Cardiac fibroblast (primary cell): ENCODE measurements around the gene FXR2.
"Not testable (repeated sequence)": the region's sequence is repeated elsewhere in the genome, so short reads cannot be mapped to it uniquely, and the experiment has no call there.

Experiments used
- DNase-seq, 2 donors: peaks; one replicate each; pipeline versions ENCODE4 v3.0.0 to v3.0.0-alpha.2; 2010; ENCODE audit warnings: low read depth in 2 of 2
- H3K4me3 ChIP-seq, 2 donors: replicated peaks in 1 of 2; 1 replicate in 1 of 2; 2 replicates in 1 of 2; pipeline ENCODE4 v1.5.1; 2011; ENCODE audit warnings: low read depth in 2 of 2, low read length in 2 of 2, mild to moderate bottlenecking in 2 of 2, moderate library complexity in 1 of 2
- TF ChIP-seq, protein P1 (sequence below): IDR thresholded peaks from one replicate; pipeline ENCODE4 v1.5.1; 2011; ENCODE audit warnings: low read depth, mild to moderate bottlenecking, low read length, inconsistent platforms

The FXR2 gene

DNA sequence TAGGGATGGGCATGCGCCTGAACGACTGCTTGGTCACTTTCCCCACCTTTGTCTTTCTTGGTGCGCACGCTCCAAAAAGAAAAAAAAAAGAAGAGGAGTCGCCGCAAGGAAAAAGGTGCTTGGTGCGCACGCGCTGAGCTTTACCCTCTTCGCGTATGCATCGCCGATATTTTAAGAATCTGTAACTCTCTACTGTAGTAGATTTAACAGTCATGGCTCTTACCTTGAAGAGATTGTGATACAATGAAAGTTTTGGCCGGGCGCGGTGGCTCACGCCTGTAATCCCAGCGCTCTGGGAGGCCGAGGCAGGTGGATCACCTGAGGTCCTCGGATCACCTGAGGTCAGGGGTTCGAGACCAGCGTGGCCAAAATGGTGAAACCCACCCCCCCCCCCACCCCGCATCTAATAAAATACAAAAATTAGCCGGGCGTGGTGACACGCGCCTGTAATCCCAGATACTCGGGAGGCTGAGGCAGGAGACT, 609 bp upstream of the FXR2 start:
- H3K4me3 ChIP-seq: peak overlapping the region; percentile 41 to 54
- no peak for DNase-seq
- TF ChIP-seq, protein P1, sequence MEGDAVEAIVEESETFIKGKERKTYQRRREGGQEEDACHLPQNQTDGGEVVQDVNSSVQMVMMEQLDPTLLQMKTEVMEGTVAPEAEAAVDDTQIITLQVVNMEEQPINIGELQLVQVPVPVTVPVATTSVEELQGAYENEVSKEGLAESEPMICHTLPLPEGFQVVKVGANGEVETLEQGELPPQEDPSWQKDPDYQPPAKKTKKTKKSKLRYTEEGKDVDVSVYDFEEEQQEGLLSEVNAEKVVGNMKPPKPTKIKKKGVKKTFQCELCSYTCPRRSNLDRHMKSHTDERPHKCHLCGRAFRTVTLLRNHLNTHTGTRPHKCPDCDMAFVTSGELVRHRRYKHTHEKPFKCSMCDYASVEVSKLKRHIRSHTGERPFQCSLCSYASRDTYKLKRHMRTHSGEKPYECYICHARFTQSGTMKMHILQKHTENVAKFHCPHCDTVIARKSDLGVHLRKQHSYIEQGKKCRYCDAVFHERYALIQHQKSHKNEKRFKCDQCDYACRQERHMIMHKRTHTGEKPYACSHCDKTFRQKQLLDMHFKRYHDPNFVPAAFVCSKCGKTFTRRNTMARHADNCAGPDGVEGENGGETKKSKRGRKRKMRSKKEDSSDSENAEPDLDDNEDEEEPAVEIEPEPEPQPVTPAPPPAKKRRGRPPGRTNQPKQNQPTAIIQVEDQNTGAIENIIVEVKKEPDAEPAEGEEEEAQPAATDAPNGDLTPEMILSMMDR: no peak

DNA sequence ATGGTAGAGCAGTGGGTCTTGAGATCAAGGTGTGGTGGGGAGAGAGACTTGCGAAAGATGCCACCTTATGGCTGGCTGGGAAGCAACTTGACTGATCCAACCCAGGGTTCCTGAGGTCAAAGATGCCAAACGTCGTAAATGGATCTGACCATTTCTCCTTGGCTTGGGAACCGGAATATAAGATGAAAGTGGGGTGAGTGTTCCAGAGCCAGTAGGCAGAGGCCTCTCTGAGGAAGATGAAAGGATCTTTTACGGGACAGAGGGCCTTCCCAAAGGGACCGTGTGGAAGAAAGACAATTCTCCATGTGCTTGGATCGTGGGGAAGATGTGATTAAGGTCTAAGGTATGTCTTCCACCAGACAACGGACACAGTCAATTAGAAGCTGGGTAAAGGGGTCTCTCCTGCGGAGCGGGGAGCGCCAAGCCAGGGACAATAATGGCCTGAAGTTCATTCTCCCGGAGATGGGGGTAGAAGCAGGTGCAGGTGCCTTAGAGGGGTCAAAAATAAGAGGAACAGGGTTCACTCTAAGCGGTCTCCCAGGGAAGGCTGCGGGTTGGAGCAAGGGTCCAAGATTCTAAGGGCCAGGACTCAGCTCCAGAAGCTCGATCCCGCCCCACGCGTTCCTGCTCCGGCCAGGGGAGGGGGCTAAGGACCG, 800 bp downstream of the FXR2 start:
- TF ChIP-seq, protein P1: no peak

DNA sequence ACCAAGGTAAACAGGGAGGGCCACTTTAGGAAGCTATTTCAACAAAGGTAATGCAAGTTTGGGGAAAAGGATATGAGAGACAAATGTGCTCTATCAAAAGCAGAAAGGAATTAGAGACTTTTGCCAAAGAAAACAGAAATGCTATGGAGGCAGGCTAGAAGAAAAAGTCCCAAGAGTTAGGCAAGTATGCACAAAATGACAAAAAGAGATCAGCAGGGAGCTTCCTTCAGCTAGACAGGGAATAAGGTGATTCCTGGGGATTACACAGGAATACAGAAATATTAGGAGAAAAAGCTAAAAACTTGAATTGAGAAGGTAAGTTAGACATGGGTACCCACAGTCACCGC, 2.4 kb downstream of the FXR2 start:
- no peak overlapping the region for H3K4me3 ChIP-seq
- peak in 1 of 2 donors; percentile 48 for DNase-seq
- TF ChIP-seq, protein P1: no peak

More for the DNA sequence above, 800 bp downstream of the FXR2 start:
- peak overlapping the region; percentile 83 to 86 for H3K4me3 ChIP-seq
- peak in 1 of 2 donors; percentile 51 for DNase-seq

DNA sequence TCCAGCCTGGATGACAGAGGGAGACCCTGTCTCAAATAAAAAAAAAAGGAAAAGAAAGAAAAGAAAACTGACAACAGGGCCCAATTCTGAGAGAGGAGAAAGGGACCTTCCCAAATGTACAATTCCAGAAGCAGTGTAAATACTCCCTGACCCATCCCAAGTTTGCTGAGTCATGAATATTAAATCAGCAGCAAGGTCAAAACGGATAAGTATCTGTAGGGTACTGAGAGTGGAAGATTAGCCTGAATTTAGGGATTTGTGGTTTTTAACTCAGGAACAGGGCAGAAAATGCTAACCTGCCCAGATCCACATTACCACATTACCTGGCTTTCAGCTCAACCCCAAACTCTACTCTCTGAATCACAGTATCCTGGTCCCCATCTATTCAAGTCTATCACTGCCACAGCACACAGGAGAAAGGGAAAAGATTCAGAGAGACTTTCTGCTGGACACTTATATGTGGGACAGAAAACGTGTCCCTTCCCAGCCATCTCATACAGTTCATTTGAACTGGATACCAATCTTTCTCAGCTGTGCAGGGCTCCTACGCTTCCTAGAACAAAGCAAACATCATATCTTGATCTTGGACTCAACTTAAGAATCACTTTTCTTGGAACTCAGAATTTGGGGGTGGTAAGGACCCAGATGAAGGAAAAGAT, 2.9 kb downstream of the FXR2 start:
- TF ChIP-seq, protein P1: no peak
- H3K4me3 ChIP-seq: no peak overlapping the region
- DNase-seq: no peak

DNA sequence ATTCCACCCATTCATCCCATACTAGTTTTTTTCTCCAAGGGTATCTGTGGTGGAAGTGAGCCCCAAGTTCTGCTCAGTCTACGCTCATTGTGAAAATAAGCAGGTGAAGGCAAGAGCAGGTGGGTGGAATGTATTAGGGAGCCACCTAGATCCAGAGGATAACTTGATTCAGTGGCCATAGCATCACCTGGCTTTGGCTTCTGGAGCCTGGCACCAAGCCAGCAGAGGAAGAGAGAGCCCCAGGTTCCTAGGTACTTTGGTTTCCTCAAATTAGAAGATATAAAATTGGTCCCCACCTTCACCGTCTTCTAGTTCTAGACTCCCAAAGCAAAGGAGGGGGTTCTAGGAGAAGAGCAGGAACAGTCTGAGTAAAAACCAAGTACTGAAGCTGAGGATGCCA, 4.1 kb downstream of the FXR2 start:
- DNase-seq: no peak
- H3K4me3 ChIP-seq: no peak overlapping the region
- TF ChIP-seq, protein P1: no peak

DNA sequence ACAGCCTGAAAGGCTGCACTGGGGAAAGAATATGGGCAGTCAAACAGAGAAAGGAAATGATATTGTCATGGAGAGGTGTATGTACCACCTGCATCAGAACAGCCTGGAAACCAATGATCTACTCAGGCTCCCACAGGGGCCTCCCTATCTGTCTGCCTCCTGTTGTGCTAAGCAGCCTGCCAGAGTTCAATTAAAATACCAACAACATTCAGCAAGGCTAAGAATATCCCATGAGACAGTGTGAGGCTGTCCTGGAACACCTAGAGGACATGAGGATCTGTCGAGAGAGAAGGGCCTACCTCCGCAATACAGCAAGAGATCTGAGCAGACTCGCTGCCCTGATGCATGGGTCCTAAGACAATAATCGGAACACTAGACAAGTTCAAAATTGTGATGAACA, 8.4 kb downstream of the FXR2 start:
- DNase-seq: no peak
- H3K4me3 ChIP-seq: no peak overlapping the region
- TF ChIP-seq, protein P1: no peak

DNA sequence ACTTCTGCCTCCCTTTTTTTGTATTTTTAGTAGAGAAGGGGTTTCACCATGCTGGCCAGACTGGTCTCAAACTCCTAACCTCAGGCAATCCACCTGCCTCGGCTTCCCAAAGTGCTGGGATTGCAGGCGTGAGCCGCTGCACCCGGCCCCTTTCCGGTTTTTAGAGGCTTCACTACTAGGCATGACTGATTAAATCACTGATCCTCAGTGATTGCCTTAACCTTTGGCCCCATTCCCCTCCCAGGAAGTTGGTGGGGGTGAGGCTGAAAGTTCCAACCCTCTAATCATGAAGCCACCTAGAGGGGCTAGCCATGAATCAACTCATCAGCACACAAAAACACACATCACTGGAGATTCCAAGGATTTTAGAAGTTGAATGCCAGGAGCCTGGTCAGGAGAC, 17.1 kb downstream of the FXR2 start:
- H3K4me3 ChIP-seq: not testable (repeated sequence)

More for the DNA sequence above, 17.1 kb downstream of the FXR2 start:
- DNase-seq: not testable (repeated sequence)
